ENCODE measurements around the gene TNS3.

TNS3 gene

DNA sequence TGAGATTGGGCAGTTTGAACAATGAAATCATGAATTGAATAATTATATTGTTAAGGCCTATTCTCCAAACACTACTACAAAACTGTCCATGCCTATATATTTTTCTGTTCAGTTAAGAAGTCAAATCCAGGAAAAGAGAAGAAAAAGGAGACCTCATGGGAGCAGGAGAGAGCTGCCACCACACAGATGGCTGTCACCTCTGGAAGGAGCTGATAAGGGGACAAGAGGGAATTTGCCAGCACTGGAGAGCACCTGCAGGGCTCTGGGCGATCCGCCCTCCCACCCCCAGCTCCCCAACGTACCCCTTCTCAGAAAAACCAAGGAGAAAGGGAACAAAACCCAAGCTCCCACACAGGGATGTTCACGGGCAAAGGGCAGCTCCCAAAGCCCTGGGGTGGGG, 227.8 kb downstream of the TNS3 start:
- DNase-seq (ENCODE audit: low read depth) = no peak
- no peak overlapping the region for H3K4me3 ChIP-seq (ENCODE audit: control insufficient read depth, low read depth, low read length)
- TF ChIP-seq, protein P1, sequence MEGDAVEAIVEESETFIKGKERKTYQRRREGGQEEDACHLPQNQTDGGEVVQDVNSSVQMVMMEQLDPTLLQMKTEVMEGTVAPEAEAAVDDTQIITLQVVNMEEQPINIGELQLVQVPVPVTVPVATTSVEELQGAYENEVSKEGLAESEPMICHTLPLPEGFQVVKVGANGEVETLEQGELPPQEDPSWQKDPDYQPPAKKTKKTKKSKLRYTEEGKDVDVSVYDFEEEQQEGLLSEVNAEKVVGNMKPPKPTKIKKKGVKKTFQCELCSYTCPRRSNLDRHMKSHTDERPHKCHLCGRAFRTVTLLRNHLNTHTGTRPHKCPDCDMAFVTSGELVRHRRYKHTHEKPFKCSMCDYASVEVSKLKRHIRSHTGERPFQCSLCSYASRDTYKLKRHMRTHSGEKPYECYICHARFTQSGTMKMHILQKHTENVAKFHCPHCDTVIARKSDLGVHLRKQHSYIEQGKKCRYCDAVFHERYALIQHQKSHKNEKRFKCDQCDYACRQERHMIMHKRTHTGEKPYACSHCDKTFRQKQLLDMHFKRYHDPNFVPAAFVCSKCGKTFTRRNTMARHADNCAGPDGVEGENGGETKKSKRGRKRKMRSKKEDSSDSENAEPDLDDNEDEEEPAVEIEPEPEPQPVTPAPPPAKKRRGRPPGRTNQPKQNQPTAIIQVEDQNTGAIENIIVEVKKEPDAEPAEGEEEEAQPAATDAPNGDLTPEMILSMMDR (IDR thresholded peaks at IDR 0.05; ENCODE audit: control insufficient read depth, insufficient read depth, low read depth, low read length, missing control alignments) = no peak

DNA sequence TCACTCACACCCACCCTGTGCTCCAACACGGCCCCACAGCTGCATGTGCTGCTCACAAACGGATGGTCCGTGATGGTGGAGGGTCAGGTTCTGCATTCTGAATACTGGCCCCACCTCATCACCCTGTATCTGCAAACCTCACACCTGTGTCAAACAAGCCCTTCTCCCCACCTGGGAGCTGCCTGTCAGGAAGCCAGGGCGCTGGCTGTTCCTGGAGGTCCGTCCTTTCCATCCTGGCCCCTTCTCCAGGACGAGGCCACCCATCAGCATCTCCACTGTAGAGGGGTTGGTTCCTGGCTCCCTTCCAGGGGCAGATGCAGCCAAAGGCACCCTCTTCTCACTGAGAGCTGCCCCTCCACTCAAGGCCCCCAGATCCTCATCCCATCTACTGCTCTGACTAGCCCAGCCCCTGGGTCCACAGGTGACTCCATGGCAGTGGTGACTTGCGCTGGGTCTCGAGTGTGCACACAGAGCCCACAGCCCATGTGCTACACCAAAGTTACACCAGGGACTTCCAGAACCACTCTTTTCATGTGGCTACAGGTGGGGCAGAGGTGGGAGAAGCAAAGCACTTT, 229.4 kb downstream of the TNS3 start:
- TF ChIP-seq, protein P1 (IDR thresholded peaks at IDR 0.05; ENCODE audit: control insufficient read depth, insufficient read depth, low read depth, low read length, missing control alignments) = no peak
- DNase-seq (ENCODE audit: low read depth) = no peak
- no peak overlapping the region for H3K4me3 ChIP-seq (ENCODE audit: control insufficient read depth, low read depth, low read length)

DNA sequence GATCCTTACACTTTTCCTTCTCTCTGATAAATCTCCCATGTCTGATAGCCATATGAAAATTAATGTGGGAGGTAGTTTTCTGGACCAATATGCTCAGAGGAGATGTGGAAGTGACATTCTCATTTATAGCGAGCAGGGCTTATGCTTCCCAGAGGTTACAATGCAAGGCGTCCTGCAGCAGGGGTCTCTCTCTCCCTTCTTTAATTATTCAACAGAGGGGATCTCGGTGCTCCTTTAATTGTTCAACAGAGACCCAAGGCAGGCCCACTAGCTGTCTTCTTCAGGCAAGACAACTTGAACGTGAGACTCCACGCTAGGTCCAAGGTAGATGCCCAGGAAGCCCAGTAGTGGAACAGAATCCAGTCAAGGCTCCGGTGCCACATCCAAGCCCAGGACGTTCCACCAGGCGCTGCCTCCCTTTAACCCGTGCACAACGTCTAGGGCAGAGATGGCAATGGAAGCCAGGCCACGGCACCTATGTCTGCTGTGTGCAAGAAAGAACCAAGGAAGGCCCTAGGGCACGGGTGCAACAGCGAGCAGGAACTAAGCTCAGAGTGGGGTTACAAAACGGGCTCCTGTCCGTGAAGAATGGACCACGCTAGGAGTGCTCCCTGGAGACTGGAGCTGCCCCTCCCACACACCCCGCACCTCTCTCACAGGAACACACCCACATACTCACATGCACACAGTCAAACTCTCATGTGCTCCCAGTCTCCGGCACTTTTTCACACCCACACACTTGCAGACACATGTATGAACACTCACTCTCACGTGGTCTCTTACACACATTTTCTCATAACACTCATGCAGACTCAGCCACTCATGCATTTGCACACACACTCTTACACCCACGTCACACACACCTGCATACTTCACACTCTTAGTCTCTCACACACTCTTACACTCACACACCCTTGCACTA, 230.4 kb downstream of the TNS3 start:
- H3K4me3 ChIP-seq (ENCODE audit: control insufficient read depth, low read depth, low read length) = no peak overlapping the region
- TF ChIP-seq, protein P1 (IDR thresholded peaks at IDR 0.05; ENCODE audit: control insufficient read depth, insufficient read depth, low read depth, low read length, missing control alignments) = no peak
- DNase-seq (ENCODE audit: low read depth) = no peak

DNA sequence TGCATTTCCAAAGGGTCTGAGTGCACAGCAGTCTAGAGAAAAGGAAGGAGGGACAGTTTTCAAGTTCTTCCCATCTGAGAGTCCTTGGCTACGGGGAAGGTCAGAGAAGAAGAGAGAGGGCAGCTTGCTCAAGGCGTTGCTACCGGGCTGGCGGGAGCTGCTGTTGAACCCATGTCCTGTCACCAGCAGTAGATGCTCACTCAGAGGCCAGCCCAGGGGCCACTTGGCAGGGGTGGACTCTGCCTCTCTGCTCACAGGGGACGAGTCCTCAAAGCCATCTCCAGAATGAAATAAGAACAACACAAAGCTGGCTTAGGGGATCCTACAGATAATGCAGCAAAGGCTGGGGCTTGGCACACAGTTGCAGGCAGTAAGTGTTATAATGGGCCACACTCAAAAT, 231.5 kb downstream of the TNS3 start:
- TF ChIP-seq, protein P1 (IDR thresholded peaks at IDR 0.05; ENCODE audit: control insufficient read depth, insufficient read depth, low read depth, low read length, missing control alignments) = no peak
- no peak overlapping the region for H3K4me3 ChIP-seq (ENCODE audit: control insufficient read depth, low read depth, low read length)
- DNase-seq (ENCODE audit: low read depth) = no peak

DNA sequence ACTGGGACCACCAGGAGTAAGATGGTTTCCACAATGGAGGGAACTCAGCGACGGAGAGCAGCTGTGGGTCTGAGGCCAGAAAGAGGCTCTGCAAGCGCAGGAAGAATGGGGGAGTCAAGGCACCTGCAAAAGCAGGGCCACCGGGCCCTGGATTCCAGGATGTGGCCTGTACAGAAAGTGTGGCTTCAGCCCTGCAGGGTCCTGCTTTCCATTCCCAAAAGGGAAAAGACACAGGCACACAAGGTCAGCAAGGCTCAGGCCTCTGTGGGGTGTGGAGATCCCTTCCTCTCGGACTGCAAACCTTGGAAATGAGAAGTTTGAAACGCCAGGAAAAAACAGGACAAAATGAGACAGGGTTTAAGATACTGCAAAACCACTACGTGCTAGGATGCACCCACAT, 232.5 kb downstream of the TNS3 start:
- no peak for DNase-seq (ENCODE audit: low read depth)
- no peak overlapping the region for H3K4me3 ChIP-seq (ENCODE audit: control insufficient read depth, low read depth, low read length)
- TF ChIP-seq, protein P1 (IDR thresholded peaks at IDR 0.05; ENCODE audit: control insufficient read depth, insufficient read depth, low read depth, low read length, missing control alignments) = no peak

DNA sequence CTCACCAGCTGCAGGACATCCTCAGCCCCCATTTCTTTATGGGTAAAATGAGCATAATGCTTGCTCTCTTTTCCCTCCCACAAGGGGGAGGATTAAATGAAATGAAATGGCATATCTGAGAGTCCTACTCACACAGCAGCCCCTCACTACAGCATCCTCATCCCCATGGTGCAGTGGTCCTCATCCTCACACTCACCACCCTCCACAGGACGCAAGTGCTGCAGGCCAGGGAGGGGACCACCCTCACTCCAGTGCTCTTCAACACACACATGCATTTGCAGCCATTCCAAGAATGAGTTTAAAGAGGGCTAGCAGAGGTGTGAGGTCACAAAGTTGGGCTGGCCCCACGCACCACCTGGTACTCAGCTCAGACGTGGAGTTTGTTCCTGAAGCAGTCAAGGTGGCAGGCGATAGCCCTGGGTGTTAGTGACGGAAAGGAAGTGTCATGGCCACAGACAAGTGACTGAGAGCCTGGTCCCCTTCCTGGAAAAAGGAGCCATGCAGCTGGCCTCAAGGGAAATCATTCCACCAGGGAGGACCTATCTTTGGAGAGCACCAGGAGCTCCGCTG, 234.0 kb downstream of the TNS3 start:
- H3K4me3 ChIP-seq (ENCODE audit: control insufficient read depth, low read depth, low read length) = no peak overlapping the region
- no peak for DNase-seq (ENCODE audit: low read depth)
- TF ChIP-seq, protein P1 (IDR thresholded peaks at IDR 0.05; ENCODE audit: control insufficient read depth, insufficient read depth, low read depth, low read length, missing control alignments) = no peak
